Caco-2 (cell line): ENCODE data around the gene LRRC41. TPM values are rescaled to one million over a fixed set of nuclear protein-coding genes. Genes with fewer than 3 reads are reported as not detected.

Experiments
- BruUV-seq: library from RNA; stranded (reverse); fragments of 400-500 nt; replicated peaks from 2 replicates; lab custom pipeline; 2021; lab: Mats Ljungman, UMichigan
- CTCF ChIA-PET: fragments of 300-600 bp; sonication (Branson Sonifier 250); formaldehyde crosslinking; loops from one replicate; lab custom pipeline; 2022; ENCODE audit warnings: antibody characterized with exemption; lab: Charles Lee
- POLR2A ChIA-PET: fragments of 300-600 bp; sonication (Branson Sonifier 250); formaldehyde crosslinking; loops from one replicate; lab custom pipeline; 2022; ENCODE audit warnings: antibody characterized with exemption; lab: Charles Lee
- DNase-seq, 2 experiments: peaks; one replicate each; pipeline versions ENCODE4 v3.0.0 to v3.0.0-alpha.2; 2020 to 2022
- H3K27me3 ChIP-seq: replicated peaks from 2 replicates; pipeline ENCODE4 v1.6.0; 2011; ENCODE audit warnings: low read length; ENCODE audit not compliant: control insufficient read depth, insufficient read depth
- H3K36me3 ChIP-seq: 2 replicates; pipeline ENCODE4 v1.5.1; 2011; ENCODE audit warnings: low read length; ENCODE audit not compliant: control insufficient read depth, insufficient read depth
- H3K4me1 ChIP-seq: fragments of 250-450 bp; sonication (Bioruptor Pico); 2 replicates; pipeline ENCODE4 v1.5.1; 2020; ENCODE audit warnings: mild to moderate bottlenecking
- H3K4me3 ChIP-seq: 2 replicates; pipeline ENCODE4 v1.5.1; 2011; ENCODE audit warnings: low read depth, mild to moderate bottlenecking, control low read depth, low read length
- H3K9me3 ChIP-seq: fragments of 250-450 bp; sonication (Bioruptor Pico); 2 replicates; pipeline ENCODE4 v1.5.1; 2020; ENCODE audit warnings: mild to moderate bottlenecking, moderate library complexity
- H3K27ac Mint-ChIP-seq: one replicate; pipeline ENCODE4 v1.8.0; 2022; ENCODE audit warnings: mixed read lengths; ENCODE audit not compliant: unreplicated experiment
- H3K27me3 Mint-ChIP-seq: one replicate; pipeline ENCODE4 v1.8.0; 2022; ENCODE audit warnings: mixed read lengths; ENCODE audit not compliant: insufficient read depth, unreplicated experiment
- H3K36me3 Mint-ChIP-seq: one replicate; pipeline ENCODE4 v1.8.0; 2022; ENCODE audit warnings: mild to moderate bottlenecking, mixed read lengths; ENCODE audit not compliant: insufficient read depth, unreplicated experiment
- H3K4me1 Mint-ChIP-seq: one replicate; pipeline ENCODE4 v1.8.0; 2022; ENCODE audit warnings: low read depth, mixed read lengths; ENCODE audit not compliant: unreplicated experiment
- H3K4me3 Mint-ChIP-seq: one replicate; pipeline ENCODE4 v1.8.0; 2022; ENCODE audit warnings: mild to moderate bottlenecking, moderate library complexity, mixed read lengths; ENCODE audit not compliant: unreplicated experiment
- H3K9me3 Mint-ChIP-seq: one replicate; pipeline ENCODE4 v1.8.0; 2022; ENCODE audit warnings: mixed read lengths; ENCODE audit not compliant: unreplicated experiment
- CTCF ChIP-seq, 2 experiments: fragments of 200-600 bp in 1 of 2; IDR thresholded peaks; 1 replicate in 1 of 2; 2 replicates in 1 of 2; pipeline versions ENCODE4 v1.5.1 to v1.8.0; 2011 to 2022; ENCODE audit warnings: antibody characterized with exemption in 1 of 2, control low read depth in 1 of 2, inconsistent platforms in 1 of 2, low read depth in 1 of 2, low read length in 1 of 2, mild to moderate bottlenecking in 1 of 2, moderate library complexity in 1 of 2; ENCODE audit not compliant: insufficient read depth in 1 of 2, severe bottlenecking in 1 of 2, unreplicated experiment in 1 of 2
- intact Hi-C: fragments of 100-400 bp; cut with micrococcal nuclease; formaldehyde crosslinking; loops from one replicate; pipeline ENCODE4 v1.10.0; 2022; ENCODE audit not compliant: unreplicated experiment
- total RNA-seq: library from RNA; stranded (reverse); gene quantifications from 2 replicates; pipeline ENCODE4 v1.2.3, GENCODE V29; 2022

LRRC41 gene
- total RNA-seq, 1 experiment from 2014 or later: 41.7 TPM

GRCh38 chr1:46263146-46263545 is 40.3 kb downstream of the LRRC41 start:
- Histone ChIP-seq H3K4me3 (no peak overlapping the region), H3K9me3 (no peaks in the 10 kb centered on the region), H3K27me3 (no peaks in the 10 kb centered on the region), H3K36me3 (no peaks in the 10 kb centered on the region), H3K4me1 (no peaks in the 10 kb centered on the region)
- H3K4me1 Mint-ChIP-seq: no peaks in the 10 kb centered on the region
- peaks cover 60% of the 10 kb centered on the region for H3K36me3 Mint-ChIP-seq
- TF ChIP-seq CTCF (IDR thresholded peaks at IDR 0.05; ENCODE audit: insufficient read depth in 1 of 2, low read depth in 1 of 2, low read length in 1 of 2, severe bottlenecking in 1 of 2, unreplicated experiment in 1 of 2): no peak
- no peaks in the 10 kb centered on the region for H3K27me3 Mint-ChIP-seq
- intact Hi-C loops: no loop called here
- no peak overlapping the region for H3K4me3 Mint-ChIP-seq
- H3K9me3 Mint-ChIP-seq: no peaks in the 10 kb centered on the region
- BruUV-seq: no TSS peak
- H3K27ac Mint-ChIP-seq: no peak overlapping the region
- ChIA-PET POLR2A (interaction anchor here (0.6 kb wide), 1 partner anchor 54 kb away, joined by 3 read pairs; no protein-coding TSS in a partner anchor), CTCF (interaction anchor here (0.6 kb wide), 1 partner anchor 77 kb away, joined by 3 read pairs; no protein-coding TSS in a partner anchor)
- DNase-seq: no peak

DNA sequence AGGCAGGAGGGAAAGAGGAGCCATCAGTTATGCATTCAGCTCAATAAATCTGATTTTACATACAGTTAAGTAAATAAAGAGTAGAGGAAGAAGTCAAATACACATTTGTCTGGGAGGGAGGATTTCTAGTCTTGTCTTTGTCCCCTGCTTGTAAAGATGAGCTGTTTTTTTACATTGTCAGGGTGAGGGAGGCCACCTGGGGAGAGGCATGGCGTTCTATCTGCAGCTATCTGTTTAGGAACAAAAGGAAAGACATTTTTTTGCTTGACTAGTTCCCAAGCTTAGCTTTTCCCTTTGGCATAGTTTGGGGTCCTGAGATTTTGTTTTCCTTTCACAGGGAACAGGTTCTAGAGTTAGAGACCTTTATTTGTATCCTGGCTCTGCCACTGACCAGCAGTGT is 40.9 kb downstream of the LRRC41 start:
- H3K4me1 ChIP-seq: no peaks in the 10 kb centered on the region
- H3K27ac Mint-ChIP-seq: no peak overlapping the region
- peaks cover 57% of the 10 kb centered on the region for H3K36me3 Mint-ChIP-seq
- POLR2A ChIA-PET: interaction anchor here (0.6 kb wide), 1 partner anchor 55 kb away, joined by 3 read pairs; no protein-coding TSS in a partner anchor
- no peaks in the 10 kb centered on the region for H3K9me3 Mint-ChIP-seq
- no peak for TF ChIP-seq CTCF (IDR thresholded peaks at IDR 0.05; ENCODE audit: insufficient read depth in 1 of 2, low read depth in 1 of 2, low read length in 1 of 2, severe bottlenecking in 1 of 2, unreplicated experiment in 1 of 2)
- no peaks in the 10 kb centered on the region for H3K27me3 Mint-ChIP-seq
- BruUV-seq: no TSS peak
- CTCF ChIA-PET: no interaction called here
- H3K27me3 ChIP-seq: no peaks in the 10 kb centered on the region
- H3K9me3 ChIP-seq: no peaks in the 10 kb centered on the region
- intact Hi-C loops: no loop called here
- DNase-seq: no peak
- H3K4me1 Mint-ChIP-seq: no peaks in the 10 kb centered on the region
- no peak overlapping the region for H3K4me3 ChIP-seq
- H3K4me3 Mint-ChIP-seq: no peak overlapping the region
- no peaks in the 10 kb centered on the region for H3K36me3 ChIP-seq

- no peaks in the 10 kb centered on the region for H3K27me3 Mint-ChIP-seq
- intact Hi-C loops: no loop called here
- H3K27ac Mint-ChIP-seq: no peak overlapping the region
- no peak overlapping the region for H3K4me3 ChIP-seq
- peaks cover 63% of the 10 kb centered on the region for H3K36me3 Mint-ChIP-seq
- ChIA-PET POLR2A (no interaction called here), CTCF (no interaction called here)
- no peaks in the 10 kb centered on the region for H3K9me3 ChIP-seq
- no peaks in the 10 kb centered on the region for H3K9me3 Mint-ChIP-seq
- no peaks in the 10 kb centered on the region for H3K36me3 ChIP-seq
- H3K4me1 Mint-ChIP-seq: peaks cover 7% of the 10 kb centered on the region
- no peak for DNase-seq
- H3K4me1 ChIP-seq: no peaks in the 10 kb centered on the region
- TF ChIP-seq CTCF (IDR thresholded peaks at IDR 0.05; ENCODE audit: insufficient read depth in 1 of 2, low read depth in 1 of 2, low read length in 1 of 2, severe bottlenecking in 1 of 2, unreplicated experiment in 1 of 2): no peak
- H3K4me3 Mint-ChIP-seq: no peak overlapping the region
- no TSS peak for BruUV-seq
- no peaks in the 10 kb centered on the region for H3K27me3 ChIP-seq
These were observed 46.9 kb downstream of the LRRC41 start for GRCh38 chr1:46256523-46256922.
